Hepatocyte (in vitro differentiated cells): ENCODE results near the gene VAPB. TPM values are rescaled to one million over a fixed set of nuclear protein-coding genes. Genes with fewer than 3 reads are reported as not detected.

Experiments used
- DNase-seq: peaks from one replicate; pipeline ENCODE4 v3.0.0-alpha.2; 2016; ENCODE audit warnings: low spot score
- H2AFZ ChIP-seq: fragments of 200-600 bp; sonication (generic); 2 replicates; pipeline ENCODE4 v1.6.0; 2016; ENCODE audit warnings: antibody characterized with exemption, mild to moderate bottlenecking
- H3K27ac ChIP-seq: fragments of 200-600 bp; sonication (generic); 2 replicates; pipeline ENCODE4 v1.5.1; 2016; ENCODE audit warnings: mild to moderate bottlenecking
- H3K27me3 ChIP-seq: fragments of 200-600 bp; sonication (generic); 2 replicates; pipeline ENCODE4 v1.6.1; 2016
- H3K36me3 ChIP-seq: fragments of 200-600 bp; sonication (generic); replicated peaks from 2 replicates; pipeline ENCODE4 v1.5.1; 2016; ENCODE audit warnings: low read depth; ENCODE audit not compliant: insufficient read depth
- H3K4me1 ChIP-seq: fragments of 200-600 bp; sonication (generic); 2 replicates; pipeline ENCODE4 v1.5.1; 2016; ENCODE audit warnings: mild to moderate bottlenecking, moderate library complexity; ENCODE audit not compliant: insufficient read depth
- H3K4me2 ChIP-seq: fragments of 200-600 bp; sonication (generic); 2 replicates; pipeline ENCODE4 v1.6.0; 2016
- H3K4me3 ChIP-seq: fragments of 200-600 bp; sonication (generic); 2 replicates; pipeline ENCODE4 v1.5.1; 2016; ENCODE audit warnings: mild to moderate bottlenecking
- H3K79me2 ChIP-seq: fragments of 200-600 bp; sonication (generic); 2 replicates; pipeline ENCODE4 v1.6.0; 2017; ENCODE audit warnings: mild to moderate bottlenecking
- H3K9me2 ChIP-seq: fragments of 200-600 bp; sonication (generic); replicated peaks from 2 replicates; pipeline ENCODE4 v1.6.0; 2017; ENCODE audit warnings: mild to moderate bottlenecking; ENCODE audit not compliant: insufficient read depth
- H3K9me3 ChIP-seq: fragments of 200-600 bp; sonication (generic); 2 replicates; pipeline ENCODE4 v1.5.1; 2016; ENCODE audit warnings: low read depth, mild to moderate bottlenecking
- H4K20me1 ChIP-seq: fragments of 200-600 bp; sonication (generic); 2 replicates; pipeline ENCODE4 v1.6.0; 2016; ENCODE audit warnings: mild to moderate bottlenecking; ENCODE audit not compliant: insufficient read depth, poor library complexity, severe bottlenecking
- CTCF ChIP-seq: fragments of 200-600 bp; sonication (generic); IDR thresholded peaks from 2 replicates; pipeline ENCODE4 v1.5.1; 2016; ENCODE audit warnings: antibody characterized with exemption, mild to moderate bottlenecking; ENCODE audit not compliant: poor library complexity
- EZH2 ChIP-seq: fragments of 200-600 bp; sonication (generic); IDR thresholded peaks from 2 replicates; pipeline ENCODE4 v1.6.1; 2016; ENCODE audit warnings: antibody characterized with exemption, mild to moderate bottlenecking, borderline replicate concordance
- EZH2phosphoT487 ChIP-seq: fragments of 200-600 bp; sonication (generic); IDR thresholded peaks from one replicate; pipeline ENCODE4 v1.6.1; 2018; ENCODE audit warnings: antibody characterized with exemption, mild to moderate bottlenecking, low read depth, moderate library complexity; ENCODE audit not compliant: unreplicated experiment, severe bottlenecking
- WGBS: methylation state at CpG from one replicate; pipeline ENCODE4 v1.1.6; 2016; ENCODE audit warnings: low lambda C conversion rate; ENCODE audit errors: missing lambda C conversion rate; 5-methylcytosine and 5-hydroxymethylcytosine counted together
- polyA plus RNA-seq: library from polyadenylated mRNA; unstranded; fragments of >200 nt; fragmentation: Nextera tagmentation; extraction: Ambion mirVana; gene quantifications from 2 replicates; pipeline ENCODE4 v1.2.1, GENCODE V29; 2016
- total RNA-seq: library from RNA; depleted of rRNA; stranded (reverse); fragments of >200 nt; gene quantifications from 2 replicates; pipeline ENCODE4 v1.2.3, GENCODE V29; 2014

VAPB gene
- total and polyA plus RNA-seq, 2 experiments from 2014 or later: 32.1 to 49.6 TPM

GRCh38 chr20:58340853-58341252 is 48.2 kb upstream of the VAPB start:
- Histone ChIP-seq H3K27me3 (no peaks in the 10 kb centered on the region), H3K4me1 (no peaks in the 10 kb centered on the region), H3K4me3 (no peak overlapping the region), H2AFZ (no peak overlapping the region), H3K9me2 (no peaks in the 10 kb centered on the region), H3K79me2 (peaks cover 69% of the 10 kb centered on the region), H3K9me3 (no peaks in the 10 kb centered on the region), H3K27ac (no peak overlapping the region), H3K4me2 (no peak overlapping the region), H3K36me3 (no peaks in the 10 kb centered on the region), H4K20me1 (peaks cover 3% of the 10 kb centered on the region)
- WGBS: 94% methylated on average over 2 of the region's 2 CpGs
- no peak for DNase-seq
- TF ChIP-seq EZH2 (no peak), EZH2phosphoT487 (no peak), CTCF (no peak)

GRCh38 chr20:58342104-58342945 is 46.7 kb upstream of the VAPB start:
- Histone ChIP-seq H3K9me2 (no peaks in the 10 kb centered on the region), H2AFZ (no peak overlapping the region), H3K4me1 (no peaks in the 10 kb centered on the region), H4K20me1 (peaks cover 3% of the 10 kb centered on the region), H3K4me3 (no peak overlapping the region), H3K36me3 (no peaks in the 10 kb centered on the region), H3K4me2 (no peak overlapping the region), H3K79me2 (peaks cover 55% of the 10 kb centered on the region), H3K27ac (no peak overlapping the region), H3K9me3 (no peaks in the 10 kb centered on the region), H3K27me3 (no peaks in the 10 kb centered on the region)
- DNase-seq: no peak
- WGBS: 93% methylated on average over 3 of the region's 3 CpGs
- TF ChIP-seq CTCF (no peak), EZH2phosphoT487 (no peak), EZH2 (no peak)

GRCh38 chr20:58344741-58345140 is 44.3 kb upstream of the VAPB start:
- Histone ChIP-seq H3K27me3 (no peaks in the 10 kb centered on the region), H3K4me3 (no peak overlapping the region), H3K9me3 (no peaks in the 10 kb centered on the region), H2AFZ (no peak overlapping the region), H3K4me2 (no peak overlapping the region), H3K36me3 (no peaks in the 10 kb centered on the region), H3K4me1 (no peaks in the 10 kb centered on the region), H3K9me2 (no peaks in the 10 kb centered on the region), H4K20me1 (peaks cover 5% of the 10 kb centered on the region), H3K79me2 (peaks cover 31% of the 10 kb centered on the region), H3K27ac (no peak overlapping the region)
- WGBS: 89% methylated on average over 4 of the region's 4 CpGs
- TF ChIP-seq EZH2: no peak
- no peak for DNase-seq

GRCh38 chr20:58349570-58349969 is 39.5 kb upstream of the VAPB start:
- DNase-seq: no peak
- H3K9me3 ChIP-seq: no peaks in the 10 kb centered on the region
- 82% methylated on average over 3 of the region's 3 CpGs for WGBS
- H3K36me3 ChIP-seq: peaks cover 4% of the 10 kb centered on the region
- no peak overlapping the region for H3K27ac ChIP-seq
- H3K79me2 ChIP-seq: no peaks in the 10 kb centered on the region
- H3K9me2 ChIP-seq: no peaks in the 10 kb centered on the region
- H3K4me3 ChIP-seq: no peak overlapping the region
- H3K27me3 ChIP-seq: no peaks in the 10 kb centered on the region
- H4K20me1 ChIP-seq: peaks cover 2% of the 10 kb centered on the region
- H3K4me1 ChIP-seq: no peaks in the 10 kb centered on the region
- H3K4me2 ChIP-seq: no peak overlapping the region
- TF ChIP-seq EZH2 (no peak), CTCF (no peak), EZH2phosphoT487 (no peak)
- no peak overlapping the region for H2AFZ ChIP-seq
